Testis (tissue), 3 donors: ENCODE measurements around the gene ARHGEF37. TPM values are rescaled to one million over a fixed set of nuclear protein-coding genes. Genes with fewer than 3 reads are reported as not detected.

Experiments used
- DNase-seq: peaks from one replicate; pipeline ENCODE4 v3.0.0-alpha.2; 2019
- H3K27ac ChIP-seq, 2 donors: fragments of 200-600 bp; sonication (generic); one replicate each; pipeline ENCODE4 v1.5.1; 2019
- H3K27me3 ChIP-seq: fragments of 200-600 bp; sonication (generic); one replicate; pipeline ENCODE4 v1.5.1; 2019
- H3K36me3 ChIP-seq: fragments of 200-600 bp; sonication (generic); one replicate; pipeline ENCODE4 v1.5.1; 2017; ENCODE audit warnings: low read depth; ENCODE audit errors: missing control alignments
- H3K4me1 ChIP-seq: fragments of 200-600 bp; sonication (generic); one replicate; pipeline ENCODE4 v1.5.1; 2019
- H3K4me3 ChIP-seq, 2 donors: fragments of 200-600 bp; sonication (generic); one replicate each; pipeline ENCODE4 v1.5.1; 2017 to 2019
- H3K9me3 ChIP-seq: fragments of 200-600 bp; sonication (generic); one replicate; pipeline ENCODE4 v1.5.1; 2017
- POLR2A ChIP-seq: fragments of 450-650 bp; IDR thresholded peaks from one replicate; pipeline ENCODE4 v1.6.1; 2017; ENCODE audit warnings: antibody characterized with exemption, mild to moderate bottlenecking, moderate library complexity
- WGBS, 2 donors: methylation state at CpG; one replicate each; pipeline ENCODE4 v1.1.5; 2018; 5-methylcytosine and 5-hydroxymethylcytosine counted together
- intact Hi-C: fragments of 100-400 bp; cut with DNase I; formaldehyde crosslinking; loops from one replicate; pipeline ENCODE4 v1.15.1; 2023; ENCODE audit warnings: low total_unique reads
- polyA plus RNA-seq: library from polyadenylated mRNA; stranded (reverse); fragments of 350-450 nt; fragmentation: Illumina TruSeq; extraction: RNeasy Lipid Tissue Mini Kit (QIAGEN cat#74804); gene quantifications from one replicate; pipeline ENCODE4 v1.2.3, GENCODE V29; 2014; ENCODE audit warnings: low read depth, low replicate concordance; ENCODE audit not compliant: insufficient read depth
- total RNA-seq, 2 donors: library from RNA; depleted of rRNA; stranded (reverse); fragments of >200 nt; gene quantifications; one replicate each; pipeline ENCODE4 v1.2.3, GENCODE V29; 2016
- TF ChIP-seq, protein P1 (sequence below), 3 experiments: fragments of 450-650 bp in 2 of 3; fragments of 200-600 bp in 1 of 3; sonication (generic) in 1 of 3; IDR thresholded peaks; one replicate each; pipeline ENCODE4 v1.5.1; 2016 to 2019; ENCODE audit warnings: antibody characterized with exemption in 3 of 3, mild to moderate bottlenecking in 2 of 3, moderate library complexity in 1 of 3

ARHGEF37 gene
- total and polyA plus RNA-seq, 3 donors from 2014 or later, result 12.9 to 17.8 (median 13.4) TPM

GRCh38 chr5:149616727-149617285 lies 35.5 kb downstream of the ARHGEF37 start:
- intact Hi-C loops, result no loop called here
- H3K27ac ChIP-seq, result no peak overlapping the region
- no peak for DNase-seq
- no peaks in the 10 kb centered on the region for H3K36me3 ChIP-seq
- no peaks in the 10 kb centered on the region for H3K27me3 ChIP-seq
- no peaks in the 10 kb centered on the region for H3K9me3 ChIP-seq
- no peak overlapping the region for H3K4me3 ChIP-seq
- 78 to 88% methylated on average over 3 of the region's 3 CpGs for WGBS, 2 donors
- TF ChIP-seq POLR2A, result no peak
- TF ChIP-seq, protein P1, sequence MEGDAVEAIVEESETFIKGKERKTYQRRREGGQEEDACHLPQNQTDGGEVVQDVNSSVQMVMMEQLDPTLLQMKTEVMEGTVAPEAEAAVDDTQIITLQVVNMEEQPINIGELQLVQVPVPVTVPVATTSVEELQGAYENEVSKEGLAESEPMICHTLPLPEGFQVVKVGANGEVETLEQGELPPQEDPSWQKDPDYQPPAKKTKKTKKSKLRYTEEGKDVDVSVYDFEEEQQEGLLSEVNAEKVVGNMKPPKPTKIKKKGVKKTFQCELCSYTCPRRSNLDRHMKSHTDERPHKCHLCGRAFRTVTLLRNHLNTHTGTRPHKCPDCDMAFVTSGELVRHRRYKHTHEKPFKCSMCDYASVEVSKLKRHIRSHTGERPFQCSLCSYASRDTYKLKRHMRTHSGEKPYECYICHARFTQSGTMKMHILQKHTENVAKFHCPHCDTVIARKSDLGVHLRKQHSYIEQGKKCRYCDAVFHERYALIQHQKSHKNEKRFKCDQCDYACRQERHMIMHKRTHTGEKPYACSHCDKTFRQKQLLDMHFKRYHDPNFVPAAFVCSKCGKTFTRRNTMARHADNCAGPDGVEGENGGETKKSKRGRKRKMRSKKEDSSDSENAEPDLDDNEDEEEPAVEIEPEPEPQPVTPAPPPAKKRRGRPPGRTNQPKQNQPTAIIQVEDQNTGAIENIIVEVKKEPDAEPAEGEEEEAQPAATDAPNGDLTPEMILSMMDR (IDR thresholded peaks at IDR 0.05), result no peak
- no peaks in the 10 kb centered on the region for H3K4me1 ChIP-seq

- no peaks in the 10 kb centered on the region for H3K9me3 ChIP-seq
- no peaks in the 10 kb centered on the region for H3K4me1 ChIP-seq
- no peak overlapping the region for H3K4me3 ChIP-seq
- no peak for TF ChIP-seq POLR2A
- TF ChIP-seq, protein P1 (IDR thresholded peaks at IDR 0.05), result no peak
- no peaks in the 10 kb centered on the region for H3K27me3 ChIP-seq
- H3K27ac ChIP-seq, result no peak overlapping the region
- no peak for DNase-seq
- intact Hi-C loops, result no loop called here
- no peaks in the 10 kb centered on the region for H3K36me3 ChIP-seq
- 92 to 93% methylated on average over 7 to 12 of the region's 12 CpGs for WGBS, 2 donors
These were observed 36.5 kb downstream of the ARHGEF37 start for GRCh38 chr5:149617760-149618306.

DNA sequence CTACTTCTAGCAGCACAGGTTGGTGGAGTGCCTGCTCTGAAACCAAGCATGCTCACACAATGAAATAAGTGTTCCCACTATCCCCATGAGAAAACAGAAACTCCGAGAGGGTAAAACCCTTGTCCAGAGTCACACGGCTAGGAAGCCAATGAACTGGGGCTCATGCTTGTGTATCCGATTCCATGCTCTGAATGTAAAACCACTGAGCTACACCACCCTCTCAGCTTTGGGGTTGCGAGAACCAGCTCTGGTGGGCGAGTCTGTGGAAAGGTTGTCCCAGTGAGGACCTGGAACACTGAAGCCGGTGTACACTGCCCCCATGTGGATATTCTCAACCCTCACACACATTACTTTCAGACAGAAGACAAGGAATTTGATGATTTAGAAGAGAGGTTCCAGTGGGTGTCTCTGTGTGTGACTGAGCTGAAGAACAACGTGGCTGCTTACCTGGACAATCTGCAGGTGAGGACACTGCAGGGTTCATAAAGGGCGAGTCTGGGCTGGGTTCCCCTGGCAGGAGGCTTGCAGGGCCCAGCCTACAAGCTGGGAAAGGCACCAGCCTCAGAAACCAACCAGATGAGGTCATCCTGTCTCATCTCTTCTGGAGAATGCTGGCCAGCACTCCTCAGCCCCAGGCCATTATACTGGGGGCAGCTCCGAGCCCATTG lies 37.4 kb downstream of the ARHGEF37 start:
- no peaks in the 10 kb centered on the region for H3K9me3 ChIP-seq
- WGBS, 2 donors, result 47 to 54% methylated on average over 6 to 9 of the region's 9 CpGs
- intact Hi-C loops, result no loop called here
- H3K27ac ChIP-seq, result no peak overlapping the region
- H3K27me3 ChIP-seq, result no peaks in the 10 kb centered on the region
- DNase-seq, result peak; percentile 60
- no peaks in the 10 kb centered on the region for H3K36me3 ChIP-seq
- H3K4me3 ChIP-seq, result no peak overlapping the region
- TF ChIP-seq POLR2A, result no peak
- TF ChIP-seq, protein P1 (IDR thresholded peaks at IDR 0.05), result peak in 2 of 3 experiments; percentile 55 to 62
- H3K4me1 ChIP-seq, result no peaks in the 10 kb centered on the region

DNA sequence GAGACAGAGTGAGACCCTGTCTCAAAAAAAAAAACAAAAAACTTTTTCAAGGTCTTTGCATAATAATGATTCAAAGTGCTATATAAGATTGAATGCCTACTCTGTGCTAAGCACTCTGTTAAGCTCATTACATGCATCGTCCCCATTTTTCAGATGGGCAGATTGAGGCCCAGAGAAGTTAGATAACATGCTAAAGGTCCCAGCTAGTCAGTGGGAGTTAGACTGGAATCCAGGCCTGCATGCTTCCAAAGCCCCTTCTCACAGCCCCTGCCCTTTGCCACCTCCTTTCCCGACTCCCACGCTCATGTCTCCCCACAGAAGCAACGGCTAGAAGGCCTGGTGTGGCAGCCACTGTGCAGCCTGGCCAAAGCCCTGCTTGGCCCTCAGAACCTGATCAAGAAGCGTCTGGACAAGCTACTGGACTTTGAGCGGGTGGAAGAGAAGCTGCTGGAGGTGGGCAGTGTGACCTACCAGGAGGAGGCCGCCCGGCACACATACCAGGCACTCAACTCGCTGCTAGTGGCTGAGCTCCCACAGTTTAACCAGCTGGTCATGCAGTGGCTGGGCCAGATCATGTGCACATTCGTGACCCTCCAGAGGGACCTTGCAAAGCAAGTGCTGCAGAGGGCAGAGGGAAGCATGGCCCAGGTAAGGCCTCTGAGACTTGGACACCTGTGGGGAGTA lies 40.3 kb downstream of the ARHGEF37 start:
- no peak overlapping the region for H3K4me3 ChIP-seq
- H3K27ac ChIP-seq, result no peak overlapping the region
- H3K9me3 ChIP-seq, result no peaks in the 10 kb centered on the region
- intact Hi-C loops, result no loop called here
- no peaks in the 10 kb centered on the region for H3K36me3 ChIP-seq
- no peak for DNase-seq
- H3K27me3 ChIP-seq, result no peaks in the 10 kb centered on the region
- 91 to 93% methylated on average over 8 to 10 of the region's 10 CpGs for WGBS, 2 donors
- no peak for TF ChIP-seq POLR2A
- TF ChIP-seq, protein P1 (IDR thresholded peaks at IDR 0.05), result no peak
- no peaks in the 10 kb centered on the region for H3K4me1 ChIP-seq
